Vagina (tissue), 2 donors: ENCODE measurements around the gene GPR65.

Source experiments
- POLR2A ChIP-seq, 2 donors: fragments of 450-650 bp; IDR thresholded peaks; one replicate each; pipeline ENCODE4 v1.6.1; 2017; ENCODE audit warnings: antibody characterized with exemption in 2 of 2, mild to moderate bottlenecking in 2 of 2, moderate library complexity in 2 of 2
- TF ChIP-seq, protein P1 (sequence below), 3 experiments: fragments of 450-650 bp in 2 of 3; fragments of 200-600 bp in 1 of 3; sonication (generic) in 1 of 3; IDR thresholded peaks; one replicate each; pipeline ENCODE4 v1.5.1; 2017 to 2019; ENCODE audit warnings: antibody characterized with exemption in 3 of 3, mild to moderate bottlenecking in 2 of 3, moderate library complexity in 2 of 3

- no peak for TF ChIP-seq POLR2A (IDR thresholded peaks at IDR 0.05)
- TF ChIP-seq, protein P1, sequence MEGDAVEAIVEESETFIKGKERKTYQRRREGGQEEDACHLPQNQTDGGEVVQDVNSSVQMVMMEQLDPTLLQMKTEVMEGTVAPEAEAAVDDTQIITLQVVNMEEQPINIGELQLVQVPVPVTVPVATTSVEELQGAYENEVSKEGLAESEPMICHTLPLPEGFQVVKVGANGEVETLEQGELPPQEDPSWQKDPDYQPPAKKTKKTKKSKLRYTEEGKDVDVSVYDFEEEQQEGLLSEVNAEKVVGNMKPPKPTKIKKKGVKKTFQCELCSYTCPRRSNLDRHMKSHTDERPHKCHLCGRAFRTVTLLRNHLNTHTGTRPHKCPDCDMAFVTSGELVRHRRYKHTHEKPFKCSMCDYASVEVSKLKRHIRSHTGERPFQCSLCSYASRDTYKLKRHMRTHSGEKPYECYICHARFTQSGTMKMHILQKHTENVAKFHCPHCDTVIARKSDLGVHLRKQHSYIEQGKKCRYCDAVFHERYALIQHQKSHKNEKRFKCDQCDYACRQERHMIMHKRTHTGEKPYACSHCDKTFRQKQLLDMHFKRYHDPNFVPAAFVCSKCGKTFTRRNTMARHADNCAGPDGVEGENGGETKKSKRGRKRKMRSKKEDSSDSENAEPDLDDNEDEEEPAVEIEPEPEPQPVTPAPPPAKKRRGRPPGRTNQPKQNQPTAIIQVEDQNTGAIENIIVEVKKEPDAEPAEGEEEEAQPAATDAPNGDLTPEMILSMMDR (IDR thresholded peaks at IDR 0.05), result no peak
Measured at GRCh38 chr14:87975636-87976035, 29.3 kb upstream of the GPR65 start.
